ENCODE results near the gene MATCAP1. TPM values are rescaled to one million over a fixed set of nuclear protein-coding genes. Genes with fewer than 3 reads are reported as not detected.
A peak's percentile ranks its signal among the peaks of the same experiment; 100 is the strongest.

Gene MATCAP1
- total and polyA plus RNA-seq, 2 of the 4 experiments (the other 2 are of a cell fraction), result 8.2 to 43.9 TPM

DNA sequence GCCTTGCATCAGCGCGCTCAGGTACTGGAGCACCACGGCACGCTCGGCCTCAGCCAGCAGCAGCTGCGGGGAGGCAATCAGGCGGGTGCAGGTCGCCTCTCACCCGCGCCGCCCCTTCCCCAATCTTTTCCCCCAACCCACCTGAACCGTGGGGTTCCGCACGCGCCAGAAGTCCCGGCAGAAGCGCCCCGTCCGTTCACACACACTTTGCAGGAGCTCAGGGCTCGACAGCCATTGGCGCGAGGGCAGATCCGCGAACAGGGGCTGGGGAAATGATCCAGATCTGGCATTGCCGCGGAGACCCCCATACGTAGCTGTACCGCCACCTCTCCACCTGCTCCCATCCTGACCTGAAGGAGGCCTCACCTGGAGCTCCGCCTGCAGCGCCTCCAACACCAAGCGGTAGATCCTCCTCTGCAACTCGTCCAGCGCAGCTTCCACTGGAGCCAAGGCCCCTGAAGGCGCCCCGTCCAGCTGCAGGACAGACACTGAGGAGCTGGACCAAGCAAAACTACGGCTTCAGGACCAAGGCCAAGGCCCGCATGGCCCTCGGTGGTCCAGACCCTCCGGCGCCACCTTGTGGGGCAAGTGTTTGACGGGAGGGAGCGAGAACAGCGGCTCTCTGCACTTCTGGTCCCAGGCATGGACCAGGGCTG, 1.4 kb upstream of the MATCAP1 start:
- Histone ChIP-seq H3K18ac (ENCODE audit: low read depth, low read length) (no peak overlapping the region), H3K27ac (ENCODE audit: insufficient read depth, low read length) (no peak overlapping the region), H2AK9ac (replicated peaks; ENCODE audit: low read depth, low read length, poor library complexity) (peak overlapping the region; percentile 52), H3K4me3 (ENCODE audit: insufficient read depth, low read depth, low read length) (no peak overlapping the region), H3K9ac (ENCODE audit: low read depth, low read length) (no peak overlapping the region), H4K91ac (ENCODE audit: insufficient read depth, low read depth, low read length) (no peak overlapping the region), H2AFZ (replicated peaks; ENCODE audit: low read length, poor library complexity) (peak overlapping the region; percentile 81), H3K4ac (ENCODE audit: low read depth, low read length) (no peak overlapping the region), H3K23ac (ENCODE audit: low read depth, low read length) (no peak overlapping the region), H2AK5ac (ENCODE audit: low read depth, low read length) (no peak overlapping the region), H3K27me3 (ENCODE audit: control insufficient read depth, insufficient read depth, low read length) (no peaks in the 10 kb centered on the region), H4K8ac (ENCODE audit: low read depth in 2 of 2, low read length in 2 of 2) (no peak overlapping the region), H2BK120ac (ENCODE audit: low read depth, low read length) (no peak overlapping the region), H3K9me3 (ENCODE audit: control insufficient read depth, insufficient read depth, low read length) (no peaks in the 10 kb centered on the region), H2BK20ac (ENCODE audit: low read depth, low read length) (no peak overlapping the region), H4K20me1 (ENCODE audit: insufficient read depth, low read length) (peaks cover 12% of the 10 kb centered on the region), H2BK15ac (ENCODE audit: low read depth, low read length) (no peak overlapping the region), H3K36me3 (ENCODE audit: control insufficient read depth, insufficient read depth, low read length) (no peaks in the 10 kb centered on the region), H3K14ac (replicated peaks; ENCODE audit: low read depth, low read length) (no peak overlapping the region), H3K4me2 (ENCODE audit: low read depth, low read length) (no peak overlapping the region), H3K9me1 (ENCODE audit: insufficient read depth, low read length) (peaks cover 14% of the 10 kb centered on the region), H3K79me1 (ENCODE audit: low read depth in 1 of 2, low read length in 2 of 2) (peaks cover 19 to 25% of the 10 kb centered on the region in 2 experiments), H2BK5ac (ENCODE audit: low read depth, low read length, poor library complexity, severe bottlenecking) (no peak overlapping the region), H3K4me1 (ENCODE audit: control insufficient read depth, insufficient read depth, low read length) (peaks cover 11% of the 10 kb centered on the region), H3K56ac (ENCODE audit: extremely low read depth, insufficient read depth, low read length) (no peak overlapping the region), H4K5ac (ENCODE audit: low read depth, low read length) (no peak overlapping the region)
- dilution Hi-C loops (cut with HindIII; ENCODE audit: low sequenced_read_pairs, unreplicated experiment) (no loop called here), intact Hi-C loops (cut with micrococcal nuclease) (loop anchor here (1.0 to 10.0 kb wide), 5 partner anchors 26 to 238 kb away; partner anchors contain the start of genes FBXL8 and TRADD), in situ Hi-C loops (cut with MboI; ENCODE audit: low sequenced_read_pairs) (no loop called here)
- ATAC-seq (ENCODE audit: low read depth) (peak; percentile 51), DNase-seq (peak; percentile 91)
- 11% methylated on average over 38 of the region's 43 CpGs; no CpG with 5 or more reads in 1 of the 2 experiments for WGBS, 2 experiments (ENCODE audit: extremely low coverage in 2 of 2, insufficient read length in 1 of 2)
- ChIA-PET CTCF (interaction anchor here (0.6 to 1.5 kb wide), 14 partner anchors 8 to 354 kb away, joined by 3 to 8 read pairs (median 4); partner anchors contain the start of genes B3GNT9, FHOD1, NAE1 and NOL3), POLR2A (ENCODE audit: unreplicated experiment) (no interaction called here)
- BruUV-seq (replicated peaks), result no TSS peak
- peak; percentile 76 for TF ChIP-seq MAZ (IDR thresholded peaks at IDR 0.05; ENCODE audit: borderline replicate concordance, low read depth, low read length)
- TF ChIP-seq, protein P1, sequence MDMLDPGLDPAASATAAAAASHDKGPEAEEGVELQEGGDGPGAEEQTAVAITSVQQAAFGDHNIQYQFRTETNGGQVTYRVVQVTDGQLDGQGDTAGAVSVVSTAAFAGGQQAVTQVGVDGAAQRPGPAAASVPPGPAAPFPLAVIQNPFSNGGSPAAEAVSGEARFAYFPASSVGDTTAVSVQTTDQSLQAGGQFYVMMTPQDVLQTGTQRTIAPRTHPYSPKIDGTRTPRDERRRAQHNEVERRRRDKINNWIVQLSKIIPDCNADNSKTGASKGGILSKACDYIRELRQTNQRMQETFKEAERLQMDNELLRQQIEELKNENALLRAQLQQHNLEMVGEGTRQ (IDR thresholded peaks at IDR 0.05; ENCODE audit: low read depth, low read length), result 0 out of 2 replicates have a peak, but pooled peaks have one; percentile 19
- peak; percentile 100 for TF ChIP-seq MXI1 (IDR thresholded peaks at IDR 0.05; ENCODE audit: borderline replicate concordance, low read depth, low read length)
- TF ChIP-seq FOS (IDR thresholded peaks at IDR 0.05; ENCODE audit: low read depth, low read length), result no peak
- TF ChIP-seq, protein P2, sequence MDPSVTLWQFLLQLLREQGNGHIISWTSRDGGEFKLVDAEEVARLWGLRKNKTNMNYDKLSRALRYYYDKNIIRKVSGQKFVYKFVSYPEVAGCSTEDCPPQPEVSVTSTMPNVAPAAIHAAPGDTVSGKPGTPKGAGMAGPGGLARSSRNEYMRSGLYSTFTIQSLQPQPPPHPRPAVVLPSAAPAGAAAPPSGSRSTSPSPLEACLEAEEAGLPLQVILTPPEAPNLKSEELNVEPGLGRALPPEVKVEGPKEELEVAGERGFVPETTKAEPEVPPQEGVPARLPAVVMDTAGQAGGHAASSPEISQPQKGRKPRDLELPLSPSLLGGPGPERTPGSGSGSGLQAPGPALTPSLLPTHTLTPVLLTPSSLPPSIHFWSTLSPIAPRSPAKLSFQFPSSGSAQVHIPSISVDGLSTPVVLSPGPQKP (IDR thresholded peaks at IDR 0.05; ENCODE audit: borderline replicate concordance, low read depth, low read length), result no peak
- peak; percentile 95 for TF ChIP-seq RCOR1 (IDR thresholded peaks at IDR 0.05; ENCODE audit: insufficient replicate concordance, low read length)
- TF ChIP-seq RAD21 (IDR thresholded peaks at IDR 0.05; ENCODE audit: low read length), result peak; percentile 89
- peak; percentile 98 for TF ChIP-seq SMC3 (IDR thresholded peaks at IDR 0.05; ENCODE audit: low read depth, low read length)
- peak; percentile 94 for TF ChIP-seq CTCF (conservative IDR thresholded peaks at IDR 0.05; ENCODE audit: low read depth, low read length)

All from IMR-90 (cell line).